HG03139 (cell line): Measurements from ENCODE around the gene ZIM2.

Experiments used
- ATAC-seq: cut with Tn5 transposase; IDR thresholded peaks from one replicate; pipeline ENCODE4 v1.9.1; 2021; ENCODE audit not compliant: unreplicated experiment

ZIM2 gene

DNA sequence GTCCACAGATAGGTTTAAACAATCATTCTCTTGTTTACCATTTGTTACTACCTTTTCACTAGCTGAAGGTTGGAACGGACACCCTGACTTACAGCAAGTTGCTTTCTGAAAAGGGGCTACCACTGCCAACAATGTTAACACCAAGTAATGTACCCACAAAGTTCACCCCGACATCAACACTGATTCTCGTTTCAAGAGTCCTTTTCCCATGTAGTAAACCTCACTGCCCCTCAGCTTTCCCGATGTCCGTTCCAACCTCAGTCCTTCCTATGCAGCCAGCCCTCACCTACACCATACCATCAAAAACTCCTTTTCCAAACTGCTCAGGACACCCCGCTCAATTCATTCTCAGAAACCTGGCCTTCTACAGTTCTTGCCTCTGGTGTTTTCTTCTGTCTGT, 29.0 kb downstream of the ZIM2 start:
- no peak for ATAC-seq

GRCh38 chr19:56810260-56810659, 30.3 kb downstream of the ZIM2 start:
- no peak for ATAC-seq

DNA sequence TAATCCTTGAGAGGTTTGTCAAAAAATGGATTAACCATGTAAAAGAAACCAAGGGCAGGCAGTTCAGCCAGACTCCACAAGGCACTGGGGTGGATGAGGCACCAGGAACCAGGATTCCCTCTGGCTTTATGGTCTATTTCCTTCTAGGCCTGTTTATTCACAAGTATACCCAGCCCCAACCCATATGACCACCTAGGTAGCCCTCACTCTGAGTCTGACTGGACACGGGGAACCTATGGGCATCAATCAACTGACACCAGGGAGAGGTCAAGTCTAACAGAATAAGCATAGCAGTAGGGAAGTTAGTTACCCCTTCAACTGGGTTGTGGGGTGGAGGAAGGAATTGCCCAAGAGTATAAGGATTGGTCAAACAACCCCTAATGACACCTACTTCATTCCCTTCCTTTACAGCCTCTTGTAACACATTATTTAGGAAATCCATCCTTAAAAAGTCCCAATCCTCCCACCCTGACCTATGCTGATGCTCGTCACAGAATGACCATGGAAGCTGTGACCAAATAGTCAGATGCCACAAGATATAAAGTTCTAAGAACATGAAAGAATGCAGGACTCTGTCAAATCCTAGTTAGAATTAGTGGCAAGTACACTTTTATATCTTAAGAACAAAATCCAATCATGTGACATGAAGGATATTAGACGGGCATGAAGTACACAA, 31.7 kb downstream of the ZIM2 start:
- no peak for ATAC-seq

DNA sequence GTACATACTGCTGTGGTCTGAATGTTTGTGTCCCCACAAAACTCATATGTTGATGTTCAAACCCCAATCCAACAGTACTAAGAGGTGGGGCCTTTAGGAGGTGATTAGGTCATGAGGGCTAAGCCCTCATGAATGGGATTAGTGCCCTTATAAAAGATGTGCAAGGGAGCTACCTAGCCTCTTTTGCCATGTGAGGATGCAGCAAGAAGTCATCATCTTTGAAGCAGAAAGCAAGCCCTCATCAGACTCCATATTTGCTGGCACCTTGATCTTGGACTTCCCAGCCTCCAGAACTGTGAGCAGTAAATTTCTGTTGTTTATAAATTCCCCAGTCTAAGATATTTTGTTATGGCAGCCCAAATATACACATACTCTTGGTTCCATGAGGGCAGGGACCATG, 33.9 kb downstream of the ZIM2 start:
- ATAC-seq: no peak

DNA sequence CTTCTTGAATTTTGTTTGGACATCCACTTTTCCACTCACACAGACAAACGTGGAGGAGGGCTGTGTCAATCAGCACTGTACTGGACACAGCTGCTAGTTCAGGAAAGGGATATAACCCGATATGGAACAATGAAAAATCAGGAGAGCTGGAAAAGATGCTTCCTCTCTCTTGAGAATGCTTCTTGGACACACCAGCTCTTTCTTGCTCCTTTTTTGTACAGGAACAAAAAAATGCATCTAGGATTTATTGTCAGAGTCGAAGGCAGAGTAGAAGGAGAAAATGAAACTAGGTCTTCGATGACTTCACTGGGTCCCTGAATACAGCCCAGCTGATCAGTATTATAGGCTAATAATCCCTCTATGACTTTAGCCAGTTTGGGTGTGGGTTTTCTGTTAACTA, 62.2 kb downstream of the ZIM2 start:
- no peak for ATAC-seq

- no peak for ATAC-seq
Measured at GRCh38 chr19:56769650-56770049, 70.9 kb downstream of the ZIM2 start.

- no peak for ATAC-seq
Measured at GRCh38 chr19:56765137-56765536, 75.4 kb downstream of the ZIM2 start.

- ATAC-seq: no peak
Measured at GRCh38 chr19:56764196-56764695, 76.3 kb downstream of the ZIM2 start.

DNA sequence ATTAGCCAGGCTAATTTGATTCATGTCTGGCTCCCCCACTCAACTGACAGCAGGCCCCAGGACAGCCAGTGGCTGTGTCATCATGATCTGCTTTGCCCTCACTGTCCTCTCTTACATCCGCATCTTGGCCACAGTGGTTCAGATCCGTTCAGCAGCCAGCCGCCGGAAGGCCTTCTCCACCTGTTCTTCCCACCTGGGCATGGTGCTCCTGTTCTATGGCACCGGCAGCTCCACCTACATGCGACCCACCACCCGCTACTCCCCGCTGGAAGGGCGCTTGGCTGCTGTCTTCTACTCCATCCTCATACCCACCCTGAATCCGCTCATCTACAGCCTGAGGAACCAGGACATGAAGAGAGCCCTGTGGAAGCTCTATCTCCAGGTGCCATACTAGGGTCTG, 79.7 kb downstream of the ZIM2 start:
- ATAC-seq: no peak

DNA sequence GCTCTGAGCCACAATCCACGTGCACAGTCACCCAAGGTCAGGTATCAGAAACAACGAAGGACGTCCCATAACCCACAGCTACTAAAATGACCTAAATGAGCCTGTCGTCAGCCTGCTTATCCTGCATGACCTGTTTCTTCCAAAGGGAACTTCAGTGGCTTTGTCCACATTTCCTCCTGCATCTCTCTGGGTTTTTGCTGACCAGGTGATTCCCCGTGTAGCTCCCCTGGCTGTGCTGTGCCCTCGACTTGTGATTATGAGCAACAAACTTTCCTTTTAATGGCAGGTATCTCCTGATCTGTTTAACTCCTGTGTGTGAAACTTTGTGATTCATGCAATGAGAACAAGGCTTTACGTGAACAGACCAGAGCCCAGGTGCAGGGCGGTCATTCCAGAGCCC, 81.0 kb downstream of the ZIM2 start:
- no peak for ATAC-seq

DNA sequence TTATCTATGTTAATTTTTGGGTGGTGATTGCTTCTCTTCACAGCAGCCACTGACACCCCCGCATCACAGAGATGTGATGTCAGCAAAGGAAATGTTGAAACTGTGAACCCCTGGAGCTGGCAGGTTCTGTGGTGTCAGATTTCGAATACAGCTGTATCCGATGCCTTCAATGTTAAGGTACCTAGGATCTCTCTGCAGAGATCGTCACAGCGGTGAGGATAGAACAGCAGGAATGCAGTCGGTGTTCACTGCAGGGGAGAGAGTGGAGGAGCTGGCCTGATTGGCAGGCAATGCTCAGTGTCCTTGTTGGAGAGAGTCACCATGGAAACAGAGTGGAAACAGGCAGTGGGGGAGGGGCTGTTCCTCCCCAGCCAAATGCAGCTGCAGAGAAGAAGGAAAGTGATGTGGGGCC, 89.4 kb downstream of the ZIM2 start:
- no peak for ATAC-seq

DNA sequence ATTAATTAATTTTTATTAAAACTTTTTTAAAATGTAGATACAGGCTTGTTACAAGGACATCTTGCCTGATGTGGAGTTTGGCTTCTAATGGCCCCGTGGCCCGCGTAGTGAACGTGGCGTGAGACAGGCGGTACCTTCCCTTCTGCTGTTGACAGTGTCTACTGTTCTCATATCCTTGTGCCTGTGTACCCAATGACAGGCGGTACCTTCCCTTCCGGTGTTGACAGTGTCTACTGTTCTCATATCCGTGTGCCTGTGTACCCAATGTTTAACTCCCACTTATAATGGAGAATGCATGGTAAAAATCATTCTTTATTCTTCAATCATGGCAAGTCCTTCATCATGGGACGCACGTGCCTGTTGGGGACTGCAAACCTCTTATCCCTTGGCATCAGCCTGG, 89.9 kb downstream of the ZIM2 start:
- ATAC-seq: no peak

DNA sequence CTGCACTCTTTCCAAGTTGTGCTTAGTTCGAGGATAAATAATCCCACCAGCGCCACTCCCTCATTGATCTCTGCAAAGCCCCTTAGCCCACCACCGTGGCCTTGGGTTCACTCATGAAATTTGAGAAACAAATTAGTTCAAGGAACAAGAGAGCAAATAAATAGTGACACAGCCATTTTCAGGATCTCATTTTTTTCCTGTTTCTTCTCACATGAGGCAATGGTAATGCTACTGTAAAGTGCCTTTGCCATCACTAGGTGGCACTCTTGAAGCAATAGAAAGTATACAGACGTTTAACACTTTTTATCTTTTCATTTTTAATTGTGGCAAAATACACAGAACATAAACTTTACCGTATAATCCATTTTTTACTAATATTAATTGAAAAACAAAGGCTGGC, 92.1 kb downstream of the ZIM2 start:
- no peak for ATAC-seq

- no peak for ATAC-seq
Measured at GRCh38 chr19:56746367-56746766, 94.2 kb downstream of the ZIM2 start.

DNA sequence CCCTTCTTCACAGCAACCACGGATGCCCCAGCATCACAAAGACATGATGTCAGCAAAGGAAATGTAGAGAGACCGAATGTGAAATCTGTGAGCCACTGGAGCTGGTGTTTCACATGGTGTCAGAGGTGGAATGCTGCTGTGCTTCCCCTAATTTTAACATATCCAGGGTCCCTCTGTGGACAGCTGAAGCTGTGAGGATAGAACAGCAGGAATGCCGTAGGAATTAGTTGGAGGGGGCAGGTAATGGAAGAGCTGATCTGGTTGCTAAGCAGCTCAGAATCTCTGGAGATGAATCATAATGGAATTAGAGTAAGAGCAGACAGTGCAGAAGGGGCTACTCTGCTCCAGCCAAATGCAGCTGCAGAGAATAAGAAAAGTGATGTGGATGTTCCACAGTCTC, 100.0 kb downstream of the ZIM2 start:
- no peak for ATAC-seq

- ATAC-seq: no peak
Measured at GRCh38 chr19:56736571-56736970, 104.0 kb downstream of the ZIM2 start.

DNA sequence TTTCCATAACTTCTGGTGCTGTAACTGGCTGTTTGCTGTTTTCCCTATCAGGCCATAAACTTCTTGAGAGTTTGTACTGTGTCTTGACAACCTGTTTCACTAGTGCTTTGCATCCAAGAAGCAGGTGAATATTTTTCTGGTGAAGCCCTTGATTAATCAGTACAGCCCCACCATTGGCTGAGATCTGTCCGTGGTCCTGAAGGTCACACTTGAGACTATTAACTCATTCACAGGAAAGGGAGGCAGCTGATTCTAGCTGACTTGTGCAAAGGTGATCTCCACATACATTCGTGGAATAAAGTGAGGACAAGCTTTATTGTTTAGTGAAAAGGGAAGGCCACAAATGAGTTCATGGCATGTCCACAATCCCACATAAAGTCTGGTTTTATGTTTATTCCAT, 107.5 kb downstream of the ZIM2 start:
- ATAC-seq: no peak

- no peak for ATAC-seq
Measured at GRCh38 chr19:56727677-56728076, 112.8 kb downstream of the ZIM2 start.

GRCh38 chr19:56725829-56726424, 114.6 kb downstream of the ZIM2 start:
- no peak for ATAC-seq
